ENCODE results near the gene ALPP.
"Not testable (repeated sequence)": the region's sequence is repeated elsewhere in the genome, so short reads cannot be mapped to it uniquely, and the experiment has no call there.

GRCh38 chr2:232370007-232370406 is 8.5 kb upstream of the ALPP start:
- not testable (repeated sequence) for TF ChIP-seq POLR2AphosphoS5 (IDR thresholded peaks at IDR 0.05; ENCODE audit: insufficient read depth in 1 of 2, low read depth in 1 of 2); CTCF (IDR thresholded peaks at IDR 0.05)

All from vagina (tissue), 2 donors.